HG03280 (cell line): ENCODE results near the gene ARHGEF17.

Source experiments
- ATAC-seq: cut with Tn5 transposase; IDR thresholded peaks from one replicate; pipeline ENCODE4 v1.9.1; 2021; ENCODE audit warnings: mild to moderate bottlenecking, moderate library complexity; ENCODE audit not compliant: unreplicated experiment

ARHGEF17 gene

DNA sequence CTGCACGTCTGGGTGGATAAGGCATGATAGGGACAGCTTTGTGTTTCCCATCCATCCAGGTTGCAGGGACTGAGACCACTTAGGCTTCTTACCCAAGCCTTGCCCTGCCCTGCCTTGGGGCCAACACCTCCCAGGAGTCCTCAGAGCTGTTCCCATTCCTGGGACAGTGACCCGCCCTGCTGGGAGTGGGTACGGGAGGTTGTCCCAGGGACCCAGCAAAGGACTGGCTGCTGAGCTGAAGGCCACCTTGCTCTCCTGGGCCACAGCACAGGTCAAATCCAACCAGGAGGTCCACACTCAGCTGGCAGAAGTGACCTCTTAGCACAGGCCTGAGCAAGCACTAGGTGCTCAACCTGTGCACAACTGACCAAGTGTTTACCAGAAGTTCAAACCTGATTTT lies 16.9 kb upstream of the ARHGEF17 start:
- ATAC-seq: no peak

DNA sequence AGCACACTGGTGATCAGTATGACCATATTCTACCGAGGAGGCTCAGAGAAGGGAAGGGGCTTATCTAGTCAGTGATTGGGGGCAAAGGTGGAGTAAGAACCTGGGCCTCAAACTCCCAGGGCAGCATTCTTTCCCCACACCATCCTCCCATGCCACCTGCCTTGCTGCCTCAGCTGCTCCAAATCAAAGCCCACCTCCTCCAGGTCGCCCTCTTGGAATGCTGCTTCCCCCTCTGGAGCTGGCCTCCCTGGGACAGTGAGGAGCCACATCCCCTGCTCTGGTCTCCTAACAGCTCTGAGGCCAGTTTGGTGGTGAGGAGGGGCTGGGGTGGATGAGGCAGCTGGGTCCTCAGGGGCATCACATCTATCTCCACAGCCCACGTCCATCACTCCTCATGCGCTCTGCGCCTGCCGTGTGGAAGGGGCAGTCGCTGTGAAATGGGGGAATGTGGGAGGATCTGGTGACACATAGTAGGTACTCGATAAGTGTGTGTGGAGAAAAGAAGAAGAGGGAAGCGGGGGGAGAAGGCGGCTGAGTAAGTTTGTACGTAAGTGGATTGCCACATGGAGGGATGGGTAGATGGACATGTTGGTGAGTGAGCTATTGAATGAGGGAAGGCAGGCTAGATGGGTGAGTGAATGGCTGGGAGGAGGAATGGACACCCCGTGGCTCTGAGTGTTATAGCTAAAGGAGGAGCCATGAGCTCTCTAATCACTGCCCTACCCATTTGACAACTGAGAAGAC lies 16.1 kb upstream of the ARHGEF17 start:
- no peak for ATAC-seq

DNA sequence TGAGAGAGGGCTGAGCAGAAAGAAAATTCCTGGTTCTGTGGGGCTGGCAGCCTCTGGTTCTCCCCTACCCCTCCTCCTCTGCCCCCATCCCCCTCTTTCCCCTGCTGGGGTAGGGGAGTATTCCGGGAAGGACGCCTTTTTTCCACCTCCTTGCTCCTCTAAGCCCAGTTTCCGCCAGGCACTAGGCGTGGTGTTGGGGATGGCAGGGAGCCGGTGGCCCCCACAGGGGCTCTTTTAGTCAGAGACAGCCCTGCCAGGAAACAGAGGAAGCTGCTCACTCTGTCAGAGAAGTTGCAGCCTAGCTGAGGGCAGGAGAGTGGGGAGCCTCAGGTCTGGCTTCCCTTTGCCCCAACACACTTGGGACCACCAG lies 15.6 kb upstream of the ARHGEF17 start:
- ATAC-seq: no peak

GRCh38 chr11:73293356-73293936 lies 14.6 kb upstream of the ARHGEF17 start:
- no peak for ATAC-seq

- ATAC-seq: no peak
These were observed 13.5 kb upstream of the ARHGEF17 start for GRCh38 chr11:73294604-73295003.

- ATAC-seq: no peak
These were observed 12.7 kb upstream of the ARHGEF17 start for GRCh38 chr11:73295241-73295995.

DNA sequence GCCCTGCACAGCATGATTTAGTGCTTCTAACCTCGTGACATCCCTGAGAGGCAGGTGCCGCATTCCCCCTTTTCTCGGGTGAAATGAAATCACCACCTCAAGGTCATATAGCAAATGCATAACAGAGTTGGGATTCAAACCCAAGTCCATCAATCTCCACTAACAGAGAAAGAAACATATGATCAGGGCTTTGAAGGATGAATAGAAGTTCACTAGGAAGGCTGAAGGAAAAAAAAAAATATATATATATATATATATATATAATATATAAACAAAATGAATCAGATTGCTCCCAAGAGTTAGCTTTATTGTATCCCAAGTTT lies 12.1 kb upstream of the ARHGEF17 start:
- no peak for ATAC-seq

DNA sequence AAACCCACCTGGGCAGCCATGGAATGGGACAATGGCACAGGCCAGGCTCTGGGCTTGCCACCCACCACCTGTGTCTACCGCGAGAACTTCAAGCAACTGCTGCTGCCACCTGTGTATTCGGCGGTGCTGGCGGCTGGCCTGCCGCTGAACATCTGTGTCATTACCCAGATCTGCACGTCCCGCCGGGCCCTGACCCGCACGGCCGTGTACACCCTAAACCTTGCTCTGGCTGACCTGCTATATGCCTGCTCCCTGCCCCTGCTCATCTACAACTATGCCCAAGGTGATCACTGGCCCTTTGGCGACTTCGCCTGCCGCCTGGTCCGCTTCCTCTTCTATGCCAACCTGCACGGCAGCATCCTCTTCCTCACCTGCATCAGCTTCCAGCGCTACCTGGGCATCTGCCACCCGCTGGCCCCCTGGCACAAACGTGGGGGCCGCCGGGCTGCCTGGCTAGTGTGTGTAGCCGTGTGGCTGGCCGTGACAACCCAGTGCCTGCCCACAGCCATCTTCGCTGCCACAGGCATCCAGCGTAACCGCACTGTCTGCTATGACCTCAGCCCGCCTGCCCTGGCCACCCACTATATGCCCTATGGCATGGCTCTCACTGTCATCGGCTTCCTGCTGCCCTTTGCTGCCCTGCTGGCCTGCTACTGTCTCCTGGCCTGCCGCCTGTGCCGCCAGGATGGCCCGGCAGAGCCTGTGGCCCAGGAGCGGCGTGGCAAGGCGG lies 11.4 kb upstream of the ARHGEF17 start:
- no peak for ATAC-seq

- ATAC-seq: no peak
These were observed 10.9 kb upstream of the ARHGEF17 start for GRCh38 chr11:73297231-73297590.

- ATAC-seq: no peak
These were observed 10.4 kb upstream of the ARHGEF17 start for GRCh38 chr11:73297702-73298101.

- no peak for ATAC-seq
These were observed 9.8 kb upstream of the ARHGEF17 start for GRCh38 chr11:73298233-73298632.

- ATAC-seq: no peak
These were observed 8.3 kb upstream of the ARHGEF17 start for GRCh38 chr11:73299751-73300150.

DNA sequence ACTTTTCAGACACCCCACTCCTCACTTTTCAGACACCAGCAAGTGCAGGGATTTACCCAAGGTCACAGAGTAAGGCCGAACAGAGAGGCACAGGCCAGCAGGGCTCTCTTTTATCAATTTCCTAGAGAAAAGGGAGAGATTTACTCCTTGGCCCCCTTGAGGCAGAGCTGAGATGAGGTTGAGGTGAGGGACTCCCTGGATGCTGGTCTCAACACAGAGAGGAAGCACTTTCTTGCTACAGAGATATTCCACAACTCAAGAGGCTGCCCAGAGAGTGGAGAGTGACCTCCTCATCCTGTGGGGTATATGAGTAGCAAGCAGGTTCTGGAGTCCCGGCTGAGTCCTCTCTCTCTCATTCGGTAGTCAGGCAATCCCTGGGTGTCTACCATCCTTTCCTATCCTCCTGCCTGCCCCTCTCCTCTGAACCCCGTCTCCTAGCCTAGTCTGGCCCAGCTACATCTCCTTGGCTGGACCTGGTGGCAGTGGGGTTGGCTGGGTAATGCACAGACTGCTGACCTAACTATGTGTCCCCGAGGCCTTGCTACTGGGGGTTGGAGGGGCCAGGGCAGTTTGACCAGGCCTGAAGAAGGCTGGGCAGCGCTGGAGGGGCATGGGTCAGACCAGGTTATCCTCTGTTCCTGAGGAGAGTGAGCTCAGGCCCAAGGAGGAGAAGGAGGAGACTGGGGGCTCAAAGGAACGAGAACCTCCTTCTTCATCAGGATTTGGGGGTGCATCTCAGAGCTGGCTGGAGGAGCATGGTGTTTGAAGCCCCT lies 1.8 kb upstream of the ARHGEF17 start:
- no peak for ATAC-seq

- ATAC-seq: no peak
These were observed 1.1 kb upstream of the ARHGEF17 start for GRCh38 chr11:73306977-73307322.

GRCh38 chr11:73307323-73308002 lies 613 bp upstream of the ARHGEF17 start:
- peak; percentile 55 for ATAC-seq

GRCh38 chr11:73308961-73309919 lies 1.2 kb downstream of the ARHGEF17 start:
- no peak for ATAC-seq

DNA sequence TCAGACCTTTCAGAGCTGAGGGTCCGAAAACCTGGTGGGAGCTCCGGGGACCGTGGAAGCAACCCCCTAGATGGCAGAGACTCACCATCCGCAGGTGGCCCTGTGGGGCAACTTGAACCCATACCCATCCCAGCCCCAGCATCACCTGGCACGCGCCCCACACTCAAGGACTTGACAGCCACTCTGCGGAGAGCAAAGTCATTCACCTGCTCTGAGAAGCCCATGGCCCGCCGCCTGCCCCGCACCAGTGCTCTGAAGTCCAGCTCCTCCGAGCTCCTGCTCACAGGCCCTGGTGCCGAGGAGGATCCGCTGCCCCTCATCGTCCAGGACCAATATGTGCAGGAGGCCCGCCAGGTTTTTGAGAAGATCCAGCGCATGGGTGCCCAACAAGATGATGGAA lies 2.0 kb downstream of the ARHGEF17 start:
- ATAC-seq: no peak

DNA sequence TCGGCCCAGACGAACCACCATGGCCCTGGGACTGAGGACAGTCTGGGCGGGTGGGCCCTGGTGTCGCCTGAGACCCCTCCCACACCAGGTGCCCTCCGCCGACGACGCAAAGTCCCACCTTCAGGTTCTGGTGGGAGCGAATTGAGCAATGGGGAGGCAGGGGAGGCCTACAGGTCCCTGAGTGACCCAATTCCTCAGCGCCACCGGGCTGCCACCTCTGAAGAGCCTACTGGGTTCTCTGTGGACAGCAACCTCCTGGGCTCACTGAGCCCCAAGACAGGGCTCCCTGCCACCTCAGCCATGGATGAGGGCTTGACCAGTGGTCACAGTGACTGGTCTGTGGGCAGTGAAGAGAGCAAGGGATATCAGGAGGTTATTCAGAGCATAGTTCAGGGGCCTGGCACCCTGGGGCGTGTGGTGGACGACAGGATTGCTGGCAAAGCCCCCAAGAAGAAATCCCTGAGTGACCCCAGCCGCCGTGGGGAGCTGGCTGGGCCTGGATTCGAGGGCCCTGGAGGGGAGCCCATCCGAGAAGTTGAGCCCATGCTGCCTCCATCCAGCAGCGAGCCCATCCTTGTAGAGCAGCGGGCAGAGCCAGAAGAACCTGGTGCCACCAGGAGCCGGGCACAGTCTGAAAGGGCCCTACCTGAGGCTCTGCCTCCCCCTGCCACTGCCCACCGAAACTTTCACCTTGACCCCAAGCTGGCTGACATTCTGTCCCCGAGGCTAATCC lies 2.8 kb downstream of the ARHGEF17 start:
- no peak for ATAC-seq

- ATAC-seq: no peak
These were observed 3.4 kb downstream of the ARHGEF17 start for GRCh38 chr11:73311394-73311869.
